CD14-positive monocyte (primary cell): Measurements from ENCODE around the gene AVPR1B. TPM values are rescaled to one million over a fixed set of nuclear protein-coding genes. Genes with fewer than 3 reads are reported as not detected.

Source experiments
- DNase-seq, 3 donors: peaks; one replicate each; pipeline ENCODE4 v3.0.0-alpha.2; 2011 to 2022
- H2AFZ ChIP-seq: 2 replicates; pipeline ENCODE4 v1.6.0; 2012; ENCODE audit warnings: mild to moderate bottlenecking, low read depth, low read length, inconsistent platforms; ENCODE audit not compliant: insufficient read depth, poor library complexity, severe bottlenecking
- H3K27ac ChIP-seq, 2 donors: 1 replicate in 1 of 2; 2 replicates in 1 of 2; pipeline ENCODE4 v1.5.1; 2012 to 2013; ENCODE audit warnings: low read length in 2 of 2, control low read depth in 1 of 2, inconsistent platforms in 1 of 2, low read depth in 1 of 2, mild to moderate bottlenecking in 1 of 2
- H3K27me3 ChIP-seq, 2 donors: one replicate each; pipeline versions ENCODE4 v1.6.0 to v1.6.1; 2011 to 2013; ENCODE audit warnings: low read length in 2 of 2; ENCODE audit not compliant: control insufficient read depth in 2 of 2, insufficient read depth in 2 of 2
- H3K36me3 ChIP-seq, 2 donors: replicated peaks in 1 of 2; 1 replicate in 1 of 2; 2 replicates in 1 of 2; pipeline versions ENCODE4 v1.5.1 to v1.6.1; 2012 to 2013; ENCODE audit warnings: low read length in 2 of 2, control low read depth in 1 of 2, inconsistent platforms in 1 of 2, mild to moderate bottlenecking in 1 of 2; ENCODE audit not compliant: insufficient read depth in 2 of 2, control insufficient read depth in 1 of 2
- H3K4me1 ChIP-seq, 2 donors: 1 replicate in 1 of 2; 2 replicates in 1 of 2; pipeline versions ENCODE4 v1.5.1 to v1.6.1; 2012 to 2013; ENCODE audit warnings: low read length in 2 of 2, control low read depth in 1 of 2, inconsistent platforms in 1 of 2, mild to moderate bottlenecking in 1 of 2, moderate library complexity in 1 of 2; ENCODE audit not compliant: insufficient read depth in 2 of 2, control insufficient read depth in 1 of 2
- H3K4me2 ChIP-seq: replicated peaks from 2 replicates; pipeline ENCODE3; 2012; ENCODE audit warnings: low read length, moderate library complexity, mild to moderate bottlenecking; ENCODE audit not compliant: poor library complexity, severe bottlenecking; ENCODE audit errors: extremely low read depth
- H3K4me3 ChIP-seq, 3 experiments: fragments of 200-600 bp in 1 of 3; sonication (generic) in 1 of 3; replicated peaks in 1 of 3; 1 replicate in 2 of 3; 2 replicates in 1 of 3; pipeline ENCODE4 v1.5.1; 2011 to 2013; ENCODE audit warnings: low read length in 3 of 3, mild to moderate bottlenecking in 3 of 3, control low read depth in 2 of 3, low read depth in 2 of 3, inconsistent platforms in 1 of 3, moderate library complexity in 1 of 3
- H3K79me2 ChIP-seq: 2 replicates; pipeline ENCODE4 v1.6.0; 2012; ENCODE audit warnings: mild to moderate bottlenecking, control low read depth, inconsistent platforms, low read length, moderate library complexity; ENCODE audit not compliant: insufficient read depth
- H3K9ac ChIP-seq: 2 replicates; pipeline ENCODE4 v1.6.0; 2017; ENCODE audit warnings: low read length, mild to moderate bottlenecking; ENCODE audit not compliant: insufficient read depth, poor library complexity, severe bottlenecking
- H3K9me3 ChIP-seq, 2 donors: replicated peaks in 1 of 2; 1 replicate in 1 of 2; 2 replicates in 1 of 2; pipeline versions ENCODE4 v1.5.1 to v1.6.1; 2012 to 2013; ENCODE audit warnings: low read length in 2 of 2, control low read depth in 1 of 2; ENCODE audit not compliant: control insufficient read depth in 1 of 2, insufficient read depth in 1 of 2
- H4K20me1 ChIP-seq: 2 replicates; pipeline ENCODE4 v1.6.0; 2012; ENCODE audit warnings: mild to moderate bottlenecking, low read length, control low read depth, moderate library complexity; ENCODE audit not compliant: insufficient read depth
- H3K27ac Mint-ChIP-seq, 7 donors: one replicate each; pipeline ENCODE4 v1.8.0; 2020; ENCODE audit warnings: mild to moderate bottlenecking in 7 of 7, mixed read lengths in 7 of 7, moderate library complexity in 6 of 7, inconsistent platforms in 2 of 7
- H3K27me3 Mint-ChIP-seq, 3 donors: one replicate each; pipeline ENCODE4 v1.8.0; 2021 to 2022; ENCODE audit warnings: low read depth in 3 of 3, mild to moderate bottlenecking in 3 of 3, mixed read lengths in 3 of 3, moderate library complexity in 3 of 3, inconsistent platforms in 1 of 3
- H3K36me3 Mint-ChIP-seq, 2 donors: one replicate each; pipeline ENCODE4 v1.8.0; 2020; ENCODE audit warnings: mixed read lengths in 2 of 2, inconsistent platforms in 1 of 2, mild to moderate bottlenecking in 1 of 2
- H3K4me1 Mint-ChIP-seq: one replicate; pipeline ENCODE4 v1.8.0; 2020; ENCODE audit warnings: mild to moderate bottlenecking, mixed read lengths
- H3K4me3 Mint-ChIP-seq, 2 donors: one replicate each; pipeline ENCODE4 v1.8.0; 2020; ENCODE audit warnings: mild to moderate bottlenecking in 2 of 2, mixed read lengths in 2 of 2, moderate library complexity in 1 of 2
- H3K9me3 Mint-ChIP-seq, 7 donors: one replicate each; pipeline ENCODE4 v1.8.0; 2020 to 2022; ENCODE audit warnings: mixed read lengths in 7 of 7, mild to moderate bottlenecking in 6 of 7, moderate library complexity in 6 of 7, inconsistent platforms in 2 of 7
- CTCF ChIP-seq: fragments of 200-600 bp; IDR thresholded peaks from one replicate; pipeline ENCODE4 v1.8.0; 2022; ENCODE audit warnings: antibody characterized with exemption, mild to moderate bottlenecking
- WGBS: methylation state at CpG from one replicate; pipeline ENCODE4 v1.1.5; 2013; ENCODE audit warnings: missing lambda C conversion rate; ENCODE audit not compliant: insufficient coverage; 5-methylcytosine and 5-hydroxymethylcytosine counted together
- intact Hi-C, 2 donors: fragments of 100-400 bp; cut with micrococcal nuclease; formaldehyde crosslinking; loops; one replicate each; pipeline versions ENCODE4 v1.15.0 to v1.15.1; 2023
- polyA plus RNA-seq, 3 donors: library from polyadenylated mRNA; depleted of rRNA in 1 of 3; unstranded in 2 of 3; stranded (reverse) in 1 of 3; fragments of 300-500 nt in 2 of 3; fragments of >200 nt in 1 of 3; fragmentation: Illumina TruSeq in 2 of 3; gene quantifications; 1 replicate in 2 of 3; 2 replicates in 1 of 3; pipeline ENCODE4 v1.2.3, GENCODE V29; 2012 to 2021
- small RNA-seq: library from RNA; depleted of rRNA; stranded (forward); fragments of <200 nt; gene quantifications from one replicate; pipeline ENCODE3, GENCODE V24; 2012; ENCODE audit warnings: low read depth; ENCODE audit not compliant: insufficient read length

AVPR1B gene
- polyA plus RNA-seq, 3 donors: not detected

- Histone ChIP-seq H3K36me3 (no peaks in the 10 kb centered on the region), H3K27ac (no peak overlapping the region), H3K27me3 (no peaks in the 10 kb centered on the region), H3K9me3 (no peaks in the 10 kb centered on the region), H3K4me3 (no peak overlapping the region), H3K79me2 (no peaks in the 10 kb centered on the region), H2AFZ (no peak overlapping the region), H3K4me1 (peaks cover 10 to 15% of the 10 kb centered on the region in 2 donors), H3K4me2 (no peak overlapping the region), H4K20me1 (no peaks in the 10 kb centered on the region), H3K9ac (no peak overlapping the region)
- TF ChIP-seq CTCF: no peak
- Mint-ChIP-seq H3K4me1 (peaks cover 17% of the 10 kb centered on the region), H3K27me3 (peaks cover 0 to 3% (median 0%) of the 10 kb centered on the region in 3 donors), H3K36me3 (no peaks in the 10 kb centered on the region), H3K4me3 (no peak overlapping the region), H3K27ac (peak overlapping the region in 1 of 7 donors; percentile 58), H3K9me3 (peaks cover 0 to 4% (median 0%) of the 10 kb centered on the region in 7 donors)
- intact Hi-C loops: no loop called here
- no peak for DNase-seq
- no CpG with 5 or more reads among the region's 3 CpGs for WGBS
Observed at GRCh38 chr1:206060844-206061243, 56.3 kb downstream of the AVPR1B start.

Small RNA genes lying within 50 kb of the gene (small RNA-seq; reads per million reads assigned to genes)
- gene RF00271: not detected

Other genes with a start within 250 kb of the AVPR1B start
- gene SLC26A9, start 173.9 kb downstream of the AVPR1B start, polyA plus RNA-seq: under 1 TPM in 1 of 3 donors, not detected in 2; 0.04 TPM
- gene RAB7B, start 114.0 kb downstream of the AVPR1B start, polyA plus RNA-seq: under 1 TPM; 0.41 to 0.52 (median 0.47) TPM
- not detected for gene CTSE, start 93.5 kb downstream of the AVPR1B start, polyA plus RNA-seq
- gene RHEX, start 64.2 kb downstream of the AVPR1B start, polyA plus RNA-seq: not detected
- gene FAM72A, start 85.5 kb upstream of the AVPR1B start, polyA plus RNA-seq: 1 to 10 TPM; 3.9 to 6.3 (median 6.0) TPM
- 10 to 100 TPM; 13.6 to 70.7 (median 19.3) TPM for gene SRGAP2, start 86.2 kb upstream of the AVPR1B start, polyA plus RNA-seq